ENCODE data around the gene PCDHGA3. TPM values are rescaled to one million over a fixed set of nuclear protein-coding genes. Genes with fewer than 3 reads are reported as not detected.
"Not testable (repeated sequence)": the region's sequence is repeated elsewhere in the genome, so short reads cannot be mapped to it uniquely, and the experiment has no call there.

Gene PCDHGA3
- total RNA-seq, 2 experiments from 2014 or later = 0.25 to 0.36 TPM

GRCh38 chr5:141384471-141385267, 41.0 kb downstream of the PCDHGA3 start:
- ChIA-PET POLR2A (no interaction called here), CTCF (ENCODE audit: unreplicated experiment) (no interaction called here)
- Histone ChIP-seq H3K4me1 (ENCODE audit: insufficient read depth, low read length, poor library complexity, severe bottlenecking) (no peaks in the 10 kb centered on the region), H3K4me2 (ENCODE audit: low read length) (no peak overlapping the region), H3K79me2 (ENCODE audit: insufficient read depth, low read depth, low read length) (no peaks in the 10 kb centered on the region), H4K20me1 (ENCODE audit: insufficient read depth, low read length) (no peaks in the 10 kb centered on the region), H3K36me3 (ENCODE audit: insufficient read depth, low read length) (no peaks in the 10 kb centered on the region), H3K4me3 (ENCODE audit: low read depth, low read length, poor library complexity, severe bottlenecking) (no peak overlapping the region), H2AFZ (ENCODE audit: low read length) (no peak overlapping the region), H3K9me3 (ENCODE audit: low read length) (no peaks in the 10 kb centered on the region), H3K27ac (ENCODE audit: low read depth, low read length, poor library complexity, severe bottlenecking) (no peak overlapping the region), H3K9me2 (ENCODE audit: insufficient read depth, low read length) (no peaks in the 10 kb centered on the region)
- TF ChIP-seq, protein P1, sequence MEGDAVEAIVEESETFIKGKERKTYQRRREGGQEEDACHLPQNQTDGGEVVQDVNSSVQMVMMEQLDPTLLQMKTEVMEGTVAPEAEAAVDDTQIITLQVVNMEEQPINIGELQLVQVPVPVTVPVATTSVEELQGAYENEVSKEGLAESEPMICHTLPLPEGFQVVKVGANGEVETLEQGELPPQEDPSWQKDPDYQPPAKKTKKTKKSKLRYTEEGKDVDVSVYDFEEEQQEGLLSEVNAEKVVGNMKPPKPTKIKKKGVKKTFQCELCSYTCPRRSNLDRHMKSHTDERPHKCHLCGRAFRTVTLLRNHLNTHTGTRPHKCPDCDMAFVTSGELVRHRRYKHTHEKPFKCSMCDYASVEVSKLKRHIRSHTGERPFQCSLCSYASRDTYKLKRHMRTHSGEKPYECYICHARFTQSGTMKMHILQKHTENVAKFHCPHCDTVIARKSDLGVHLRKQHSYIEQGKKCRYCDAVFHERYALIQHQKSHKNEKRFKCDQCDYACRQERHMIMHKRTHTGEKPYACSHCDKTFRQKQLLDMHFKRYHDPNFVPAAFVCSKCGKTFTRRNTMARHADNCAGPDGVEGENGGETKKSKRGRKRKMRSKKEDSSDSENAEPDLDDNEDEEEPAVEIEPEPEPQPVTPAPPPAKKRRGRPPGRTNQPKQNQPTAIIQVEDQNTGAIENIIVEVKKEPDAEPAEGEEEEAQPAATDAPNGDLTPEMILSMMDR (conservative IDR thresholded peaks at IDR 0.05; ENCODE audit: low read length) = no peak
- no peak for TF ChIP-seq EZH2phosphoT487 (IDR thresholded peaks at IDR 0.05; ENCODE audit: borderline replicate concordance, low read depth, low read length)
- DNase-seq (ENCODE audit: low spot score) = no peak
- BruUV-seq (replicated peaks) = no TSS peak
- intact Hi-C loops (cut with micrococcal nuclease; ENCODE audit: unreplicated experiment) = no loop called here

DNA sequence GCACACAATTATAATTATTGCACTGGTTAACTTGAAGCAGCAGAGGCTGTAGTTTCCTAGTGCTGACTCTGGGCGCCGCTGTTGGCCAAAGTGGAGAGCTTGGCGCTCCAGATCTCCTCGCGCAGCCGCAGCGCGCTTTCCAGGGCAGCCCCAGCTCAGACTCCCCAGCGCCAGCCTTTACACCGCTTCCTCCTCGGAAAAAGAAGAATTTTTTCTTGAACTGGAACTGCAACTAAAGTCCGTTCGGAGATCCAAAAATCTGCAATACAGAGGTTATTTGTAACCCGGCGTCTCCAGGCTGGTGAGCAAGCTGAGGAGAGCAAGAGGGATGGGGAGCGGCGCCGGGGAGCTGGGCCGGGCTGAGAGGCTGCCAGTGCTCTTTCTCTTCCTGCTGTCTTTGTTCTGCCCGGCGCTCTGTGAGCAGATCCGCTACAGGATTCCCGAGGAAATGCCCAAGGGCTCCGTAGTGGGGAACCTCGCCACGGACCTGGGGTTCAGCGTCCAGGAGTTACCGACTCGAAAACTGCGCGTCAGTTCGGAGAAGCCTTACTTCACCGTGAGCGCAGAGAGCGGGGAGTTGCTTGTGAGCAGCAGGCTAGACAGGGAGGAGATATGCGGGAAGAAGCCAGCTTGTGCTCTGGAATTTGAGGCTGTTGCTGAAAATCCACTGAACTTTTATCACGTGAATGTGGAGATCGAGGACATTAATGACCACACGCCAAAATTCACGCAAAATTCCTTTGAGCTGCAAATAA, 44.1 kb downstream of the PCDHGA3 start, which contains the start of gene PCDHGB4:
TSS of gene PCDHGB4 (plus strand) at position 142 of the 755 bp plus-strand sequence. CDS start at position 329, 187 bp downstream.
- peak; percentile 58 for DNase-seq (ENCODE audit: low spot score)

More for the DNA sequence above, 44.1 kb downstream of the PCDHGA3 start, which contains the start of gene PCDHGB4:
- H3K79me2 ChIP-seq (ENCODE audit: insufficient read depth, low read depth, low read length); BruUV-seq (replicated peaks); H2AFZ ChIP-seq (ENCODE audit: low read length); H4K20me1 ChIP-seq (ENCODE audit: insufficient read depth, low read length); H3K36me3 ChIP-seq (ENCODE audit: insufficient read depth, low read length); H3K27ac ChIP-seq (ENCODE audit: low read depth, low read length, poor library complexity, severe bottlenecking); CTCF ChIA-PET (ENCODE audit: unreplicated experiment); H3K9me2 ChIP-seq (ENCODE audit: insufficient read depth, low read length); H3K9me3 ChIP-seq (ENCODE audit: low read length); H3K4me1 ChIP-seq (ENCODE audit: insufficient read depth, low read length, poor library complexity, severe bottlenecking): not testable (repeated sequence)
- intact Hi-C loops (cut with micrococcal nuclease; ENCODE audit: unreplicated experiment) = loop anchor here (1.0 kb wide), 1 partner anchor 25 kb away; the partner anchor contains the start of gene PCDHGA10
- TF ChIP-seq, protein P1 (conservative IDR thresholded peaks at IDR 0.05; ENCODE audit: low read length) = peak; percentile 75
- Histone ChIP-seq H3K4me3 (ENCODE audit: low read depth, low read length, poor library complexity, severe bottlenecking) (peak within 1 kb of the TSS; percentile 61), H3K4me2 (ENCODE audit: low read length) (peak within 1 kb of the TSS; percentile 31; the same call in 1 of the 2 replicates)
- POLR2A ChIA-PET = interaction anchor here (0.6 to 1.4 kb wide), 2 partner anchors 9 to 119 kb away, joined by 3 to 4 read pairs; no protein-coding TSS in a partner anchor
